SK-N-SH (cell line): ENCODE results near the gene SSR4. TPM values are rescaled to one million over a fixed set of nuclear protein-coding genes. Genes with fewer than 3 reads are reported as not detected.

Source experiments
- CTCF ChIA-PET: fragments of 300-600, 350-600 bp; formaldehyde crosslinking; extraction: SDS; loops from one replicate; lab custom pipeline; 2021; lab: Yijun Ruan, JAX
- POLR2A ChIA-PET: fragments of 350-600 bp; sonication (Branson Sonifier 250); formaldehyde crosslinking; extraction: SDS; loops from one replicate; lab custom pipeline; 2020; ENCODE audit warnings: antibody characterized with exemption, inconsistent platforms; lab: Yijun Ruan, JAX
- DNase-seq: peaks from one replicate; pipeline ENCODE4 v3.0.0; 2012
- H2AFZ ChIP-seq: fragments of 200-600 bp; sonication (generic); 2 replicates; pipeline ENCODE4 v1.8.1; 2016; ENCODE audit warnings: antibody characterized with exemption, mild to moderate bottlenecking, low read depth
- H3F3A ChIP-seq: fragments of 200-600 bp; sonication (generic); replicated peaks from 2 replicates; pipeline ENCODE3; 2016; ENCODE audit warnings: antibody characterized with exemption, mild to moderate bottlenecking; ENCODE audit not compliant: insufficient read depth
- H3K27ac ChIP-seq, 2 experiments: fragments of 200-500 bp in 1 of 2; fragments of 200-600 bp in 1 of 2; sonication (Bioruptor generic) in 1 of 2; sonication (generic), shearing (Covaris generic) in 1 of 2; 2 replicates each; pipeline versions ENCODE4 v1.5.1 to v1.6.1; 2014 to 2016; ENCODE audit warnings: low read depth in 2 of 2, inconsistent platforms in 1 of 2, low read length in 1 of 2, mild to moderate bottlenecking in 1 of 2, mixed read lengths in 1 of 2
- H3K27me3 ChIP-seq: fragments of 200-600 bp; sonication (generic), shearing (Covaris generic); 2 replicates; pipeline ENCODE4 v1.6.1; 2016; ENCODE audit warnings: mixed run types; ENCODE audit not compliant: insufficient read depth
- H3K36me3 ChIP-seq, 2 experiments: fragments of 200-500 bp in 1 of 2; fragments of 200-600 bp in 1 of 2; sonication (Bioruptor generic) in 1 of 2; sonication (generic) in 1 of 2; replicated peaks in 1 of 2; 2 replicates each; pipeline versions ENCODE3 to v1.5.1; 2014 to 2016; ENCODE audit warnings: low read length in 1 of 2, mild to moderate bottlenecking in 1 of 2; ENCODE audit not compliant: insufficient read depth in 2 of 2, control insufficient read depth in 1 of 2
- H3K4me1 ChIP-seq, 2 experiments: fragments of 200-500 bp in 1 of 2; fragments of 200-600 bp in 1 of 2; sonication (Bioruptor generic) in 1 of 2; sonication (generic), shearing (Covaris generic) in 1 of 2; 2 replicates each; pipeline versions ENCODE4 v1.5.1 to v1.6.1; 2014 to 2016; ENCODE audit warnings: low read depth in 1 of 2, low read length in 1 of 2, mixed run types in 1 of 2; ENCODE audit not compliant: insufficient read depth in 2 of 2, control insufficient read depth in 1 of 2
- H3K4me2 ChIP-seq: fragments of 200-600 bp; sonication (generic), shearing (Covaris generic); 2 replicates; pipeline ENCODE4 v1.6.1; 2017; ENCODE audit warnings: mixed run types
- H3K4me3 ChIP-seq, 2 experiments: fragments of 200-500 bp in 1 of 2; fragments of 200-600 bp in 1 of 2; sonication (Bioruptor generic) in 1 of 2; sonication (generic), shearing (Covaris generic) in 1 of 2; 2 replicates each; pipeline versions ENCODE4 v1.5.1 to v1.8.1; 2014 to 2016; ENCODE audit warnings: low read depth in 2 of 2, inconsistent platforms in 1 of 2, low read length in 1 of 2, mild to moderate bottlenecking in 1 of 2, mixed read lengths in 1 of 2, moderate library complexity in 1 of 2
- H3K79me2 ChIP-seq: fragments of 200-600 bp; sonication (generic); 2 replicates; pipeline ENCODE4 v1.8.1; 2017; ENCODE audit warnings: mild to moderate bottlenecking; ENCODE audit not compliant: insufficient read depth
- H3K9ac ChIP-seq: fragments of 200-600 bp; sonication (generic); 2 replicates; pipeline ENCODE4 v1.6.1; 2017; ENCODE audit warnings: mixed run types
- H3K9me2 ChIP-seq: fragments of 200-600 bp; sonication (generic); 2 replicates; pipeline ENCODE4 v1.6.1; 2017; ENCODE audit warnings: mixed run types
- H3K9me3 ChIP-seq: fragments of 200-600 bp; sonication (generic); 2 replicates; pipeline ENCODE4 v1.6.1; 2017; ENCODE audit warnings: mixed run types, mild to moderate bottlenecking, moderate library complexity
- H4K20me1 ChIP-seq: fragments of 200-600 bp; sonication (generic); 2 replicates; pipeline ENCODE4 v1.6.1; 2017; ENCODE audit warnings: mild to moderate bottlenecking, mixed run types; ENCODE audit not compliant: insufficient read depth
- CHD2 ChIP-seq: fragments of 150-350 bp; IDR thresholded peaks from 2 replicates; pipeline ENCODE4 v1.6.1; 2018; ENCODE audit warnings: low read length; ENCODE audit not compliant: partially characterized antibody
- ELF1 ChIP-seq: IDR thresholded peaks from 2 replicates; pipeline ENCODE4 v1.4.0; 2012
- FOSL2 ChIP-seq: IDR thresholded peaks from 2 replicates; pipeline ENCODE4 v1.4.0; 2012; ENCODE audit warnings: low read depth, mild to moderate bottlenecking, moderate library complexity, borderline replicate concordance
- FOXJ3 ChIP-seq: sonication (generic); formaldehyde crosslinking; IDR thresholded peaks from 2 replicates; pipeline ENCODE4 v1.5.1; 2020; ENCODE audit warnings: mild to moderate bottlenecking, missing genetic modification reagents
- IRF3 ChIP-seq: fragments of 150-350 bp; IDR thresholded peaks from 2 replicates; pipeline ENCODE4 v1.6.1; 2016; ENCODE audit warnings: mild to moderate bottlenecking, low read depth, low read length
- JUND ChIP-seq: IDR thresholded peaks from 2 replicates; pipeline ENCODE4 v1.4.0; 2012
- MEF2A ChIP-seq: IDR thresholded peaks from 2 replicates; pipeline ENCODE4 v1.4.0; 2012; ENCODE audit warnings: low read depth, borderline replicate concordance
- MXI1 ChIP-seq: IDR thresholded peaks from 2 replicates; pipeline ENCODE4 v1.6.1; 2012; ENCODE audit warnings: mild to moderate bottlenecking, low read depth, low read length, improper control_type of control experiment
- NFIC ChIP-seq: IDR thresholded peaks from 2 replicates; pipeline ENCODE4 v1.4.0; 2012; ENCODE audit warnings: borderline replicate concordance
- NRF1 ChIP-seq: IDR thresholded peaks from 2 replicates; pipeline ENCODE4 v1.6.1; 2012; ENCODE audit warnings: low read depth, mild to moderate bottlenecking, low read length
- POLR2AphosphoS5 ChIP-seq: IDR thresholded peaks from 2 replicates; pipeline ENCODE4 v1.6.1; 2012; ENCODE audit warnings: low read depth, low read length
- TCF12 ChIP-seq: IDR thresholded peaks from 2 replicates; pipeline ENCODE4 v1.4.0; 2012
- USF2 ChIP-seq: fragments of 150-350 bp; IDR thresholded peaks from 2 replicates; pipeline ENCODE4 v1.6.1; 2017; ENCODE audit warnings: antibody characterized with exemption, low read length, low read depth, borderline replicate concordance
- WGBS: methylation state at CpG from one replicate; pipeline ENCODE4 v1.1.6; 2017; ENCODE audit warnings: low lambda C conversion rate; 5-methylcytosine and 5-hydroxymethylcytosine counted together
- polyA plus RNA-seq, 3 experiments: library from polyadenylated mRNA; depleted of rRNA; stranded (reverse); fragments of >200 nt; gene quantifications; 2 replicates each; pipeline ENCODE4 v1.2.3, GENCODE V29; 2012
- TF ChIP-seq, protein P1 (sequence below): fragments of 200-600 bp; sonication (generic); IDR thresholded peaks from 2 replicates; pipeline ENCODE4 v1.6.1; 2017; ENCODE audit warnings: antibody characterized with exemption, mild to moderate bottlenecking, moderate library complexity
- TF ChIP-seq, protein P2 (sequence below): IDR thresholded peaks from 2 replicates; pipeline ENCODE4 v1.4.0; 2012; ENCODE audit warnings: low read depth, borderline replicate concordance
- TF ChIP-seq, protein P3 (sequence below): IDR thresholded peaks from 2 replicates; pipeline ENCODE4 v1.4.0; 2012; ENCODE audit warnings: low read depth

Gene SSR4
- polyA plus RNA-seq, 1 of the 3 experiments (the other 2 are of a cell fraction), result 367 TPM

DNA sequence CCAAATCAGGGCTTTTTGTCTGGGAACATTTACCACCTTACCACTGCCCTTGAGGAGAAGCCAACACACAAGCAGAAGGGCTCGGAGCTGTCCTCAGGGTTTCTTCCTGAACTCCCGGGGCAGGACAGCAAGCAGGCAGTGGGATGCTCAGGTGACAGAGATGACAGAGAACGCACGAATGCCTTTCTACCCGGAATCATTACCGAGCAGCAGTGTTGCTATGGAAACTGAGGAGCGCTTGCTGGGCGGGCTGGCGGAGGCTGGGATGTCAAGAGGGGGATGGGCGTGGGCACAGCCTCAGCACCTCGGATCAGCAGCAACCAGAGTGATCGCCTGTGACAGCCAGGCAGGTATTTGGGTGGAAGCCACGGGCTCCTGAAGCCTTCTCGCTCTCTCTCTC is 17.8 kb downstream of the SSR4 start:
- Histone ChIP-seq H3K4me3 (no peak overlapping the region), H3K4me1 (peaks cover 0 to 8% of the 10 kb centered on the region in 2 experiments; a peak in 1 of 4 replicates), H3K27ac (no peak overlapping the region), H3K4me2 (no peak overlapping the region), H3K27me3 (peaks cover 22% of the 10 kb centered on the region; the same call in 1 of the 2 replicates), H3K79me2 (no peaks in the 10 kb centered on the region), H4K20me1 (no peaks in the 10 kb centered on the region), H3K9me3 (no peaks in the 10 kb centered on the region), H3K9me2 (no peaks in the 10 kb centered on the region), H3K9ac (no peak overlapping the region), H2AFZ (no peak overlapping the region), H3F3A (no peaks in the 10 kb centered on the region), H3K36me3 (no peaks in the 10 kb centered on the region)
- ChIA-PET CTCF (interaction anchor here (1.1 kb wide), 1 partner anchor 49 kb away, joined by 4 read pairs; no protein-coding TSS in a partner anchor), POLR2A (no interaction called here)
- no peak for TF ChIP-seq FOSL2
- TF ChIP-seq IRF3, result no peak
- TF ChIP-seq MEF2A, result no peak
- TF ChIP-seq, protein P1, sequence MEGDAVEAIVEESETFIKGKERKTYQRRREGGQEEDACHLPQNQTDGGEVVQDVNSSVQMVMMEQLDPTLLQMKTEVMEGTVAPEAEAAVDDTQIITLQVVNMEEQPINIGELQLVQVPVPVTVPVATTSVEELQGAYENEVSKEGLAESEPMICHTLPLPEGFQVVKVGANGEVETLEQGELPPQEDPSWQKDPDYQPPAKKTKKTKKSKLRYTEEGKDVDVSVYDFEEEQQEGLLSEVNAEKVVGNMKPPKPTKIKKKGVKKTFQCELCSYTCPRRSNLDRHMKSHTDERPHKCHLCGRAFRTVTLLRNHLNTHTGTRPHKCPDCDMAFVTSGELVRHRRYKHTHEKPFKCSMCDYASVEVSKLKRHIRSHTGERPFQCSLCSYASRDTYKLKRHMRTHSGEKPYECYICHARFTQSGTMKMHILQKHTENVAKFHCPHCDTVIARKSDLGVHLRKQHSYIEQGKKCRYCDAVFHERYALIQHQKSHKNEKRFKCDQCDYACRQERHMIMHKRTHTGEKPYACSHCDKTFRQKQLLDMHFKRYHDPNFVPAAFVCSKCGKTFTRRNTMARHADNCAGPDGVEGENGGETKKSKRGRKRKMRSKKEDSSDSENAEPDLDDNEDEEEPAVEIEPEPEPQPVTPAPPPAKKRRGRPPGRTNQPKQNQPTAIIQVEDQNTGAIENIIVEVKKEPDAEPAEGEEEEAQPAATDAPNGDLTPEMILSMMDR, result no peak
- TF ChIP-seq MXI1, result no peak
- no peak for TF ChIP-seq POLR2AphosphoS5
- TF ChIP-seq, protein P2, sequence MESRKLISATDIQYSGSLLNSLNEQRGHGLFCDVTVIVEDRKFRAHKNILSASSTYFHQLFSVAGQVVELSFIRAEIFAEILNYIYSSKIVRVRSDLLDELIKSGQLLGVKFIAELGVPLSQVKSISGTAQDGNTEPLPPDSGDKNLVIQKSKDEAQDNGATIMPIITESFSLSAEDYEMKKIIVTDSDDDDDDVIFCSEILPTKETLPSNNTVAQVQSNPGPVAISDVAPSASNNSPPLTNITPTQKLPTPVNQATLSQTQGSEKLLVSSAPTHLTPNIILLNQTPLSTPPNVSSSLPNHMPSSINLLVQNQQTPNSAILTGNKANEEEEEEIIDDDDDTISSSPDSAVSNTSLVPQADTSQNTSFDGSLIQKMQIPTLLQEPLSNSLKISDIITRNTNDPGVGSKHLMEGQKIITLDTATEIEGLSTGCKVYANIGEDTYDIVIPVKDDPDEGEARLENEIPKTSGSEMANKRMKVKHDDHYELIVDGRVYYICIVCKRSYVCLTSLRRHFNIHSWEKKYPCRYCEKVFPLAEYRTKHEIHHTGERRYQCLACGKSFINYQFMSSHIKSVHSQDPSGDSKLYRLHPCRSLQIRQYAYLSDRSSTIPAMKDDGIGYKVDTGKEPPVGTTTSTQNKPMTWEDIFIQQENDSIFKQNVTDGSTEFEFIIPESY, result no peak
- TF ChIP-seq NRF1, result no peak
- no peak for TF ChIP-seq FOXJ3 (CRISPR knock-in tag)
- TF ChIP-seq, protein P3, sequence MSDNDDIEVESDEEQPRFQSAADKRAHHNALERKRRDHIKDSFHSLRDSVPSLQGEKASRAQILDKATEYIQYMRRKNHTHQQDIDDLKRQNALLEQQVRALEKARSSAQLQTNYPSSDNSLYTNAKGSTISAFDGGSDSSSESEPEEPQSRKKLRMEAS, result no peak
- no peak for TF ChIP-seq ELF1
- TF ChIP-seq TCF12, result no peak
- TF ChIP-seq JUND, result no peak
- TF ChIP-seq CHD2, result no peak
- no peak for TF ChIP-seq USF2
- no peak for TF ChIP-seq NFIC
- no peak for DNase-seq
- 49% methylated on average over 10 of the region's 14 CpGs for WGBS
